Effector memory CD4-positive, alpha-beta T cell (primary cell): ENCODE measurements around the gene TBCD.

Experiments used
- DNase-seq, 3 donors: peaks; one replicate each; pipeline ENCODE4 v3.0.0-alpha.2; 2020
- H3K27ac ChIP-seq: 2 replicates; pipeline ENCODE4 v1.7.0; 2013; ENCODE audit warnings: mild to moderate bottlenecking, low read length, moderate library complexity; ENCODE audit not compliant: insufficient read depth, poor library complexity, severe bottlenecking
- H3K27me3 ChIP-seq: replicated peaks from 2 replicates; pipeline ENCODE4 v1.7.0; 2013; ENCODE audit warnings: mild to moderate bottlenecking, low read length; ENCODE audit not compliant: insufficient read depth, control insufficient read depth, poor library complexity, severe bottlenecking
- H3K36me3 ChIP-seq: 2 replicates; pipeline ENCODE4 v1.7.0; 2013; ENCODE audit warnings: mild to moderate bottlenecking, low read length, moderate library complexity; ENCODE audit not compliant: control insufficient read depth, insufficient read depth
- H3K4me1 ChIP-seq: 2 replicates; pipeline ENCODE4 v1.7.0; 2013; ENCODE audit warnings: low read length, mild to moderate bottlenecking; ENCODE audit not compliant: control insufficient read depth, insufficient read depth, poor library complexity, severe bottlenecking
- H3K4me3 ChIP-seq: 2 replicates; pipeline ENCODE4 v1.7.0; 2013; ENCODE audit warnings: low read length, low read depth, mild to moderate bottlenecking; ENCODE audit not compliant: insufficient read depth, poor library complexity, severe bottlenecking
- H3K9me3 ChIP-seq: 2 replicates; pipeline ENCODE4 v1.7.0; 2013; ENCODE audit warnings: mild to moderate bottlenecking, low read length, moderate library complexity; ENCODE audit not compliant: control insufficient read depth

TBCD gene

GRCh38 chr17:82884341-82884969 is 132.6 kb downstream of the TBCD start:
- peak overlapping the region; percentile 58 for H3K27ac ChIP-seq
- H3K36me3 ChIP-seq: no peaks in the 10 kb centered on the region
- no peaks in the 10 kb centered on the region for H3K27me3 ChIP-seq
- no peaks in the 10 kb centered on the region for H3K9me3 ChIP-seq
- no peak for DNase-seq
- peaks cover 54% of the 10 kb centered on the region for H3K4me1 ChIP-seq
- no peak overlapping the region for H3K4me3 ChIP-seq

DNA sequence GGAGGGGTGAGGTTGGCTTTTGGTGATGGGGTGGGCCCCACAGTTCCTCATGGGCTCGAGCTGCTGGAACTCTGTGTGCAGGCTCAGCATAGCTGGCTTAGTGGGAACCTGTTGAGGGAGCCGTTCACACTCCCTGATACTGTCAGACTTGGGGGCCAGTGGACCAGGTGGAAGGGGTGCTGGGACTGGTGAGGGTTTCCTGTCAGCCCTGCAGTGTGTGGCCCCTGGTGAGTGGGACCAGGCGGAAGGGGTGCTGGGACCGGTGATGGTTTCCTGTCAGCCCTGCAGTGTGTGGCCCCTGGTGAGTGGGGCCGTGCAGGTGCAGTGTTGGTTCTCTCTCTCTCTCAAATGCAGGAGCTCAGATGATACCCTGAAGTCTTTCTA is 133.1 kb downstream of the TBCD start:
- peaks cover 54% of the 10 kb centered on the region for H3K4me1 ChIP-seq
- no peaks in the 10 kb centered on the region for H3K27me3 ChIP-seq
- H3K36me3 ChIP-seq: peaks cover 5% of the 10 kb centered on the region
- H3K4me3 ChIP-seq: no peak overlapping the region
- no peaks in the 10 kb centered on the region for H3K9me3 ChIP-seq
- H3K27ac ChIP-seq: peak overlapping the region; percentile 58
- peak in 1 of 3 donors; percentile 18 for DNase-seq

DNA sequence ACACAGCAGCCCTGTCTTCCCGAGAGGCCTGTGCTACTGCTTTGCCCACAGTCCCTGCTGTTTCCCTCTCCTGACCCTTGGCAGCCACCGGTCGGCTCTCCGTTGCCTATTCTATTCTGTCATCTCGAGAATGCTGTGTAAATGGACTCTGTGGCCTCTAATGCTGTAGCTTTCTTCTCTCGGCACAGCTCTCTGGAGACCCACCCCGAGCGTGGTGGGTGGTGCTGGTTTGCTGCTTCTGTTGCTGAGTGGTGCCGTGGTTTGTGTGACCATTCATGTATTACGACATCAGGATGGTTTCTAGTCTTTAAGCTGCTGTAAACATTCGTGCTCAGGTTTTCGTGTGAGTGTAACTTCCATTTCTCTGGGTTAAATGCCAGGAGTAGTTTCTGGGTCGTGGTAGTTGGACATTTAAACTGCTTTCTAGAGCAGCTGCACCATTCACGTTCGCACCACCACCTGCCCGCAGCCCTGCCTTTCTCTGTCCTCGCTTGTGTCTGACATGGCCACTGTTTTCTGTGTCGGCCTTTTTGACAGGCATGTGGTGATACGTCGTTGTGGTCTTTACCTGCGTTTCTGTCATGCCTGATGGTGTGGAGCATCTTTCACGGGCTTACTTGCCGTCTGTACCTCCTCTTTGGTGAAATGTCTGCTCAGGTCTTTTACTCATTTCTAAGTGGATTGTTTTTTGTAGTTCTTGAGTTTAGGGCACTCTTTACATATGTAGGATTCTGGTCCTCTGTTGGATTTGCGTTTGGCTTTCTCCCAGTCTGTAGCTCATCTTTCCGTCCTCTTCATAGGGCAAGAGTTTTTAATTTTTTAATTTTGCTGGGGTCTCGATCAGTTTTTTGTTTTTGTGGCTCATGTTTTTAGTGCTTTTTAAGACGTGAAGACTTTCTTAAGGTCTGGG is 135.6 kb downstream of the TBCD start:
- H3K4me3 ChIP-seq: no peak overlapping the region
- DNase-seq: no peak
- H3K27me3 ChIP-seq: no peaks in the 10 kb centered on the region
- peaks cover 8% of the 10 kb centered on the region for H3K36me3 ChIP-seq
- peaks cover 41% of the 10 kb centered on the region for H3K4me1 ChIP-seq
- H3K9me3 ChIP-seq: no peaks in the 10 kb centered on the region
- no peak overlapping the region for H3K27ac ChIP-seq

GRCh38 chr17:82888583-82889495 is 137.0 kb downstream of the TBCD start:
- Histone ChIP-seq H3K4me1 (peaks cover 37% of the 10 kb centered on the region), H3K27me3 (no peaks in the 10 kb centered on the region), H3K9me3 (no peaks in the 10 kb centered on the region), H3K4me3 (no peak overlapping the region), H3K36me3 (peaks cover 8% of the 10 kb centered on the region), H3K27ac (no peak overlapping the region)
- no peak for DNase-seq

- Histone ChIP-seq H3K9me3 (no peaks in the 10 kb centered on the region), H3K27ac (no peak overlapping the region), H3K27me3 (no peaks in the 10 kb centered on the region), H3K36me3 (peaks cover 8% of the 10 kb centered on the region), H3K4me3 (no peak overlapping the region), H3K4me1 (peaks cover 28% of the 10 kb centered on the region)
- DNase-seq: no peak
Measured at GRCh38 chr17:82889496-82890338, 137.9 kb downstream of the TBCD start.

DNA sequence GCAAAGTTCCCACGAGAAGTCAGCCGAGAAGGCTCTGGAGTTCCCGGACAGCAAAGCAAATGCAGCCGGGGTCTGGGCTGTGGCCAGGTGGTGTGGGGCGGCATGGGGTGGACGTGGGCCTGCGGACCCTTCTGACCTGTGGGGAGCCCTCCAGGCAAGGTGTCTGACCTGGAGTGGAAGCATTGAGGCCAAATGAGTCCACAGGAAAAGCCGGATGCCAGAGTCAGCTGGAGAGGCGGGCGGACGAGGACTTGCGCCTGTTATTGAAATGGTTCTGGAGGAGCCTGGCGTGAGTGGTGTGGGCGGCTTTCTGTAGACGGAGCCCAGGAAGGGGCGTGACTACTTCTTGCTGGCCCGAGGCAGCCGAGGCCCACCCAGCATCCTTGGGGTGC is 138.5 kb downstream of the TBCD start:
- H3K4me3 ChIP-seq: no peak overlapping the region
- peaks cover 22% of the 10 kb centered on the region for H3K4me1 ChIP-seq
- DNase-seq: no peak
- no peak overlapping the region for H3K27ac ChIP-seq
- no peaks in the 10 kb centered on the region for H3K27me3 ChIP-seq
- no peaks in the 10 kb centered on the region for H3K9me3 ChIP-seq
- peaks cover 8% of the 10 kb centered on the region for H3K36me3 ChIP-seq

DNA sequence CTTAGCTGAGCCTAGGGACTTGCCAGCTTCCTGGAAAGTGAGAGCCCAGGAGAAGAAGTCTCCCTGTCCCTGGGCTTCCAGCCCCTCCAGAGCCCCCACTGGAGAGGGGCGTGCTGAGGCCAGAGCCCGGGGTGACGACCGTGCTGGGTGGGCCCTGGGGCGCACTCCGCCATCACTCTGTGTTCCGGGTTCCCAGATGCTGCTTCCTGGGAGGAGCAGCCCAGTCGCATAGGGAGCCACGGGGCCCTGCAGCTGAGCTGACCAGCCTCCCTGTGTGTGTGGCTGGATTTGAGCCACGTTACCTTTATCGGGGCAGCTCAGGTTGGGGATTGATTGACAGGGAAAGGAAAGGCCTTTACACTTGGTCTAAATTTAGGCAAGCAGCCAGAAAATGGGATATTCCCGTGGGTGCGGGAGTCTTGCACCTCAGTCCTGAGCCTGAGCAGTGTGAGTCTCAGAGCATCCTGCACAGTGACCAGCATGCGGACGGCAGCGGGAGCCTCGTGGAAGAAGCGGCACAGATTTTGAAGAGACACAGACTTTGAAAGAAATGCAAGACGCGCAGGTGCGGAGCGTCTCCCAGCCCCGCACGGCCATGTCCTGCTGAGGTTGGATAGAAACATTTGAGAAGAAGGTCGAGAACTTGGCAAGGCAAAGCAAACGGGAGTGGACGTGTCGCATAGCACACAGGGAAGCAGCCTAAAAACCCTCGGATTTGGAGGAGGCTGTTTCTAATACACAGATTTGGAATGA is 139.2 kb downstream of the TBCD start:
- no peak overlapping the region for H3K4me3 ChIP-seq
- no peaks in the 10 kb centered on the region for H3K27me3 ChIP-seq
- peaks cover 14% of the 10 kb centered on the region for H3K4me1 ChIP-seq
- no peak overlapping the region for H3K27ac ChIP-seq
- peaks cover 10% of the 10 kb centered on the region for H3K36me3 ChIP-seq
- no peak for DNase-seq
- no peaks in the 10 kb centered on the region for H3K9me3 ChIP-seq

DNA sequence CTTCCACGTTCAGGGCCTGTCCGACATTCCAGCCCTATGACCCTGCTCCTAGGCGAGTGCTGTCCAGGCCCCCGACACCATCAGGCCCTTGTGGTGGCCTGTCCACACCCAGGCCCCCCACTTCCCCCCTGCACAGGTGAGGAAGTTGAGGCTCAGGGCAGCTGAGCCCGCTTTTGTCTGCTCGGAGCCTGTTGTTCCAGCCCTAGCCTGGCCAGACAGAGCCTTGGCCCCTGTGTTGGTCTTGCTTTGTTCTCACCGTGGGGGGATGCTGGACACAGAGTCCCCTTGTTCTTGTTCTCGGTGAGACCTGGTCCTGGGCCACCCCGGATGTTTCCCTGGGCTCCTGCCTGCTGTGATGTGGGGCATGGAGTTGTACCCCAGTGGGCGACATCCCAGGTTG is 140.0 kb downstream of the TBCD start:
- no peak for DNase-seq
- peaks cover 12% of the 10 kb centered on the region for H3K36me3 ChIP-seq

More for the DNA sequence above, 140.0 kb downstream of the TBCD start:
- H3K4me1 ChIP-seq: peaks cover 13% of the 10 kb centered on the region
- peak overlapping the region; percentile 50 for H3K27ac ChIP-seq
- H3K4me3 ChIP-seq: no peak overlapping the region
- H3K9me3 ChIP-seq: no peaks in the 10 kb centered on the region
- no peaks in the 10 kb centered on the region for H3K27me3 ChIP-seq
